ENCODE results near the gene EVI5L.

- TF ChIP-seq POLR2A (IDR thresholded peaks at IDR 0.05; ENCODE audit: low read length): no peak
- TF ChIP-seq GATA1 (IDR thresholded peaks at IDR 0.05; ENCODE audit: low read depth, low read length): no peak
Observed at GRCh38 chr19:7868326-7868670, 38.3 kb downstream of the EVI5L start.

Measured in erythroblast (primary cell).